GM21717 (cell line): ENCODE results near the gene RERE.
"Not testable (repeated sequence)": the region's sequence is repeated elsewhere in the genome, so short reads cannot be mapped to it uniquely, and the experiment has no call there.

Experiments
- ATAC-seq: cut with Tn5 transposase; IDR thresholded peaks from one replicate; pipeline ENCODE4 v1.9.1; 2021; ENCODE audit warnings: mild to moderate bottlenecking, moderate library complexity; ENCODE audit not compliant: unreplicated experiment

RERE gene

GRCh38 chr1:8621034-8621582 lies 196.3 kb downstream of the RERE start:
- ATAC-seq = not testable (repeated sequence)

DNA sequence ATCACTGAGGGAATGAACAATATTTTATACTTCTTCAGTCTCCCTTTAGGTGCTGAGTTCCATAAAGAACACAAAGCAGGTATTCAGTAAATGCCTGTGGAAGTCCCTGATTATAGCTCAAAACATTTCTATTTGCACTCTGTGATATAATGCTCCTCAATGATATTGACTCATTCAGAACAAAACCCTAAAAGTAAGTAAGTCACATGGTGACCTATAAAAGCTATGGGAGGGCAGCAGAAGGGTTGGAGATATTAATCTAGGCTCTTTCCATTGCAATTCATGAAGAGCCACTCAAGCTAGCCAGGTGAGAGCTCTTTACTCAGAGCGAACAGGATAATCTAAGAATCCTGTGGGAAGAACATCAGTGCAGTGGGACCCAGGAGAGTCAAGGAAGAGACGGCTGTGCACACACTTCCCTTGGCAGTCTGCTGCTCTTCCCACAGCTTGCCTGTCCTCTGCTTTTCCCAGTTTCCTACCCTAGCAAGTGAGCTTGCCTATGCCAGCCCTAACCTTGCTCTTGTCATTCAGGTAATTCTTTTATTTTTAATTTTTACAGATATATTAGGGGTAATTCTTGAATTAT lies 197.4 kb downstream of the RERE start:
- not testable (repeated sequence) for ATAC-seq

DNA sequence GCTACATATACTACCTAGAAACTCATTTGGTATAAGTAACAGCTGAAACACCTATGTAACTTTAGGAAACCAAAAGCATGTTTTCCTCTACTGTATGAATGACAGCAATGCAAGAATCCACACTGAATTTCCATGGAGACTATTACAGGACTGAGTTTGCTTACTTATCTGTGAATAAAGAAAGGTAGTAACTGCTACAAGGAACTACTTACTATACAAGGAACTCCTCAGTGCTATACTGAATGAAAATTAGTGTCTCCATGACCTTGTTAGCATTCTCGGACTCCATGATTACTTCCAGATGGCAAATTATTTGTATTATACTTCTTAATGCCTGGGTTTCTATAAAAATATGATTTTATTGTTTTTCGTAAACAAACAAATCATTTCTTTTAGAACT lies 198.0 kb downstream of the RERE start:
- not testable (repeated sequence) for ATAC-seq

GRCh38 chr1:8616791-8617190 lies 200.6 kb downstream of the RERE start:
- not testable (repeated sequence) for ATAC-seq

GRCh38 chr1:8611634-8612515 lies 205.6 kb downstream of the RERE start:
- not testable (repeated sequence) for ATAC-seq

- no peak for ATAC-seq
Observed at GRCh38 chr1:8607906-8608305, 209.5 kb downstream of the RERE start.

- peak; percentile 76 for ATAC-seq
Observed at GRCh38 chr1:8604041-8604945, 213.1 kb downstream of the RERE start.

GRCh38 chr1:8603220-8603616 lies 214.2 kb downstream of the RERE start:
- no peak for ATAC-seq

DNA sequence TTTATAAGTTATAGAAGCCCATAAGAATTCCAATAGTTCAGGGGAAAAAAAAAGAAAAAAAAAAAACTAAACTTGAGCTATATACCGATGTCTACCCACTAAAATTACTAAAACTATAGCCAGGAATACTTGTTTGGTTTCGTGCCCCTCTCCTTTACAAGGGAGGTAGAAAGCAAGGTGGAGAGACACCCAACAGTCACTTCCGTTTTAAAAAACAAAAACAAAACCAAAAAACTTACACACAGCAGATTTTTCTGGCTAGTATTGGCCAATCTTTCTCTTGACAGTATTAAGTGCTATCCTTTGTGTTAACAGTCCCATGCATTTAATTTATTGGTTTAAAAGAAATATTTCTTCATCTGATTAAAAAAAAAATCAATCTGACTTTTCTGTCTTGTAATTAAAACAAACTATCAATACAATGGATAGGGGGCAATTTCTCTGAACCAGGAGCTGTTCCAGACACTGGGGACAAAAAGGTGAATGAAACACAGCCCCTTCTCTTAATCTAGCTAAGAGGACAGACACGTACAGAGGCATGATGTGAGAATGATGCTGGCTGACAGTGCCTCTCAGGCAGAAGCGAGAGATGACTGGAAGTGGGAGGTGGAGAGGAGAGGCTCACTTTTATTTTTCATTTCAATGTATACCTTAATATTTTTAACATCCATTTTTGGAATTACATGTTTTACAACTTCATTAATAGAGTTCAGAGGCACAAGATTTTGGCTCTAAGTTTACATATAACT lies 214.8 kb downstream of the RERE start:
- ATAC-seq = no peak

DNA sequence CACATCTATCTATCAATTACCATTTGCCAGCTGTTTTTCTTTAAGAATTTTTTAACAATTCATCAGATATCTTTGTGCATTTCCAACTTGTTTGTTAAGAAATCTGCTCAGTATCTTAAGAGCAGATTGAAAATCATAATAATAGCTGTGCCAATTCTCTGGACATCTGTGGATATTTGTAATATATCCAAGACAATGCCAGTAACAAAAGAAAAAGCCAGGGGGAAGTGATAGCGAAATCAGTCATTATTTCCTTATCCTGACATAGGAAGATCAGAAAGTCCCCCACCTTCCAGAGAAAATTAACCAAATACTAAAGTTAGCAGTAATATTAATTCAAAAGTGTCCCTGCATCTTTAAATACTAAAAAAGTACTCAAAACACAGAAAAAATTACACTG lies 217.1 kb downstream of the RERE start:
- no peak for ATAC-seq

DNA sequence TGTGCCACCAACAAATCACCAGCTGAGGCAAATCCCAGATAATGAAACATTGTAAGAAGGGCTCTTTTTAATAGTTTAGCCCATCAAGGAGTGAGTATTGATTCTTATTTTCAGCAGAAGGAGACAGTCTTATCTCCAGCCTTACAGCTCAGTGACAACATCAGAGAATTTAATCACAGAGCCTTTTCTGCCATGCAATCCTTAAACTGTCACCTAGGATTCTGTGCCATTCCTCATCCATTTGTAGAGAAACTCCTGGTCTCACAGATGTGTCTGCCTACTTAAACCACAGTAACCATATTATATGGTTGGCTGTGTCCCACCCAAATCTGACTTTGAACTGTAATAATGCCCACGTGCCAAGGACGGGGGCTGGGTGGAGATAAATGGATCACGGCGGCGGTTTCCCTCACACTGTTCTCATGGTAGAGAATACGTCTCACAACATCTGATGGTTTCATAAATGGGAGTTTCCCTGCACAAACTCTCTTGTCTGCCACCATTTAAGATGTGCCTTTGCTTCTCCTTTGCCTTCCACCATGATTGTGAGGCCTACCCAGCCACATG lies 217.7 kb downstream of the RERE start:
- no peak for ATAC-seq

DNA sequence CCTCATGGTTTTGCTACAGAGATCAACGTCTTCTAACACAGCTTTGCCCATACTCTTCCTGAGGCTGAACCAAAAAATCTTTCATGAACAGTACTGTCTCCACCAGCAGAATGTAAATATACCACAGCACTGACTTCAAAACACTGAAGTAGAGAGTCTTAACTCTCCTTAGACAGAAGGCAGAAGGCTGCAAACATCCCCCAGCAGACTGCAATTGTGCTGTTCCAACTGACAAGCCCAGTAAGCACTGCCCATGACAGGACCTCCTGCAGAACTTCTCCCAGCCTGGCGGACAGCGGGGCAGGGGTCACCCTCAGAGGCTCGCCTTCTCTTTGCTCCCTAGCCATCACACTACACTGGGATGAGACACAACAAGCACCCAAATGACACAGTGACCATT lies 218.7 kb downstream of the RERE start:
- ATAC-seq = no peak

DNA sequence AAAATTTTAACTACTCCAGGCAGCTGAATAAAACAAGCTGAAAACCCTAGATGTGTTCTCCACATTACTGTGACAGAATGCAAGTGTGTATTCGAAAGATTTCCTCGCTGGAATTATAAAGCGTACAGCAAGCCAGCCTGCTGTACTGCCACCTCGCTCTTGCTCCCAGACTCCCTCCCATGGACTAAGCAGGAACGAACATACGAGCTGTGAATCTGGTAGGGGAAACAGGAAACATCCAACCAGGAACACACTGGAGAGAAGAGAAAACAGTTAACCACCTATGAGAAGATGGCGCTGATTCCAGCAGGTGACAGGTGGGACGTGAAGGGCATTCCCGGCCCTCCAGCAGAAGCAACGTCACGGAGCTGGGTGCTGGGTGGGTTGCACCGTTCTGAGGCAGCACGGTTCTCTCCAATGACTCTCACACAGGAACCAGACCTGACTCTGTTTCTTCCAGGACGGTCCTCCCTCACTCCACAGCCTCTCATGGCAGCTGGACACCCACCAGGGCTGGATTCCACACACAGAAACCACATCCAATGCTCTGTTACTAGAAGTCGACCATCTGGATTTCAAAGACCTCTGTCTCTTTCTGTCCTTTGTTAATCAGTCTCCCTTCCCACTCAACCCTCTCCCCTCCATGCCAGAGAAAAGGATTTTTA lies 219.2 kb downstream of the RERE start:
- no peak for ATAC-seq

DNA sequence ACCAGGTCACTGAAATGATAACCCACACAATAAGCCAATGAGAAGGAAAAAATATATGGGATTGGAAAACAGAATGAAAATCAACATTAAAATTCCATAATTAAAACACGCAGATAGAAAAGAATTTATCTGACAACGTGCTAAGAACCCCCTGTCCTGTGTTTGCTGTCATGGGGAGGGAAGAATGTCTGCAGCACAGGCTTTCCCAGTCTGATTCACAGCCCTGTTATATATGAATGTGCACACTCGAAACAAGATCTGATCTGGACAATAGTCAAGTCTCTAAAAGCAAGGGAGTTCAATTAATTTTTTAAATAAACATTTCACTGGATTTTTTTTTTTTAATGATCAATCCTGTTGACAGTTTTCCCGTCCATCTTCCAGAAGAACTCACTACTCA lies 220.0 kb downstream of the RERE start:
- ATAC-seq = no peak

DNA sequence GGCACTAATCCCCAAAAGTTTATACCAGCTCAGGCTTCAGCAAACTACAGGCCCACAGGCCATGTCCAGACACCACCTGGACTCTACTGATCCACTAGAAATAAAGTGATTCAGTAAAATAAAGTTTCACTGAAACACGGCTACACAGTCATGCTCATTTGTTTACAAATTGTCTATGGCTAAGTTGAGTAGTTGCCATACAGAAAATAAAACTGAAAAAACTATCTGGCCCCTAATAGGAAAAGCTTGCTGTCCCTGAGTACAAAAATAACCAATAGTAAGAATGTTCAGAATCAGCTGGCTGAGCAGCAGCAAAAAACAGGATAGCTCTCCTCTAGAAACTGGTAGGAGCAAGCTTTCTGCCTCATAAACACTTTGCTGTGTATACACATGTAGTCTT lies 221.5 kb downstream of the RERE start:
- ATAC-seq = no peak

DNA sequence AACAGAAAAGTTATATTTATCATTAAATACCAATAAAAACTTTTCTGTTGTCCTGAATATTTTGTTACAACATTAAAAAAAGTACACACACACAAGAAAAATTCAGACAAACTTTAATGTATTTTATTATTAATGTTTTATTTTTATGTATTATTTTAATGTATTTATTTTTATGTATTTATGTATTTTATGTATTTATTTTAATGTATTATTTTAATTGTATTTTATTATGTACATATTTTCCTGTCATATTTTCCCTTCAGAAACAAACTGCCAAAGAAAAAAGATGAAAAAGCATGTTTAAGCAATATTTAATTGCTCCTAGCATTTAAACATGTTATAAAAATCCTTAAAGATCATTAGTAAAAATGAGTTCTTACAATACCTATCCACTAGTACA lies 222.1 kb downstream of the RERE start:
- ATAC-seq = no peak

- ATAC-seq = not testable (repeated sequence)
Observed at GRCh38 chr1:8593292-8593691, 224.1 kb downstream of the RERE start.

DNA sequence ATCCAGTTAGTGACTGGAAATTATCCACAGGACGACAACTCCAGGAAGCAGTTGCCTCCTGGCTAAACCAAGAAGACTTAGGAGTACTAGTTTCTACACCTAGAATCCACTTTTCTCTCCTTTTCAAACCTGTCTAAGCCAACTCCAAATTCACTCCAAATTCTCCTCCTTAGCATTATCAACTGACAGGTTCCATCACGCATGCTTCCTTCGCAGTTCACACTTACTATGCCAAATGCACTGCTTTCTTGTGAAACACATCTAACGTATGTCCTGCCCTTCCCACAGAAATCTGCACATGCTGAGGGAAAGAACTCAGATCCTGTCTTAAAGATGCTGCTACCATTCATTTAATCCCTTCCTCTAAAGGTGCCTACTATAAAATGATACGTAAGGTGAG lies 225.9 kb downstream of the RERE start:
- no peak for ATAC-seq

DNA sequence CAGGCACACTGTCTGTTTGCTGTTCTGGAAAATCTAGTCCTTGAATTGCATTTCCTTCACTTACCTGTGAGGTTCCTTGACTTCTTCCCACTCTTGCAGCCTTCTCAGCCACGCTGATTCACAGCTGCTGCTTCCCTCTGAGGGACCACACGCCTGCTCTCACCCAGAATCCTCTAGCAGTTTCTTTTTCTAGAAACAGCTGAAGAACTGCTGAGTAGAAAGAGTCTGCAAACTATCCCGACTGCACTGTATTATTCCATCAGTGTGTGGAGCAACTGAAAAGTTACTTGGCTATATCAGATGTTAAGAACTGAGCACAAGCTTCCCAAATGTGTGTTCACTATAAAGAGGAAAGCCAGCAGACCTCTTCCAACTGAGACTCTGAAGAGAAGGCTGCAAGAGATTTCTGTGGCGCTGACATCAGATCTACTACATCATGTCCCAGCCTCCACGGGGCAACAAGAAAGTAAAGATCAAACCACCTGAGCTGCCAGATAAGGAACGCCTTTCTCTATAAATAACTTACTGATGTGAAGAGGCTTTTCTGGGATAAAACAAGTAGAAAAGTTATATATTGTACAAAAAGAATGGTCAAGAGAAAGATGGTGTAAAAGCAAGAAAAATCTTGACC lies 226.6 kb downstream of the RERE start:
- ATAC-seq = no peak
